Neural cell (in vitro differentiated cells): ENCODE data around the gene CD247. TPM values are rescaled to one million over a fixed set of nuclear protein-coding genes. Genes with fewer than 3 reads are reported as not detected.

ENCODE experiments used
- H2AFZ ChIP-seq: fragments of 200-600, 300-800 bp; sonication (generic), shearing (Covaris generic); 2 replicates; pipeline ENCODE4 v1.6.0; 2014; ENCODE audit warnings: low read depth, mild to moderate bottlenecking, antibody characterized with exemption, low read length, moderate library complexity
- H3F3A ChIP-seq: fragments of 200-600 bp; shearing (Covaris generic); 2 replicates; pipeline ENCODE4 v1.6.1; 2016; ENCODE audit warnings: mild to moderate bottlenecking, moderate library complexity, mixed read lengths, antibody characterized with exemption, low read length; ENCODE audit not compliant: insufficient read depth, poor library complexity, severe bottlenecking
- H3K27ac ChIP-seq: fragments of 200-600, 300-800 bp; sonication (generic), shearing (Covaris generic); 2 replicates; pipeline ENCODE4 v1.5.1; 2014; ENCODE audit warnings: mild to moderate bottlenecking, low read length, moderate library complexity
- H3K27me3 ChIP-seq: fragments of 300-800, 200-600 bp; sonication (generic), shearing (Covaris generic); 2 replicates; pipeline ENCODE4 v1.6.0; 2014; ENCODE audit warnings: mild to moderate bottlenecking, low read depth, low read length, moderate library complexity; ENCODE audit not compliant: insufficient read depth
- H3K36me3 ChIP-seq: fragments of 300-800, 200-600 bp; sonication (generic), shearing (Covaris generic); 2 replicates; pipeline ENCODE4 v1.5.1; 2014; ENCODE audit warnings: mild to moderate bottlenecking, antibody characterized with exemption, low read length, moderate library complexity; ENCODE audit not compliant: insufficient read depth
- H3K4me2 ChIP-seq: fragments of 300-800, 200-600 bp; sonication (generic), shearing (Covaris generic); 2 replicates; pipeline ENCODE4 v1.6.0; 2014; ENCODE audit warnings: mild to moderate bottlenecking, low read length
- H3K4me3 ChIP-seq: fragments of 300-800, 200-600 bp; sonication (generic), shearing (Covaris generic); 2 replicates; pipeline ENCODE4 v1.5.1; 2014; ENCODE audit warnings: mild to moderate bottlenecking, low read length, moderate library complexity
- H3K79me2 ChIP-seq: fragments of 200-600 bp; shearing (Covaris generic); replicated peaks from 2 replicates; pipeline ENCODE4 v1.6.0; 2014; ENCODE audit warnings: mild to moderate bottlenecking, low read length, moderate library complexity; ENCODE audit not compliant: insufficient read depth
- H3K9ac ChIP-seq: fragments of 300-800, 200-600 bp; sonication (generic), shearing (Covaris generic); 2 replicates; pipeline ENCODE4 v1.6.1; 2016; ENCODE audit warnings: mild to moderate bottlenecking, low read length, mixed read lengths
- H3K9me2 ChIP-seq: fragments of 200-600 bp; shearing (Covaris generic); 2 replicates; pipeline ENCODE4 v1.6.1; 2016; ENCODE audit warnings: mild to moderate bottlenecking, low read length, mixed read lengths; ENCODE audit not compliant: insufficient read depth
- H3K9me3 ChIP-seq: fragments of 200-600, 300-800 bp; sonication (generic), shearing (Covaris generic); 2 replicates; pipeline ENCODE4 v1.6.1; 2016; ENCODE audit warnings: mild to moderate bottlenecking, mixed run types, low read length, moderate library complexity, mixed read lengths
- H4K20me1 ChIP-seq: fragments of 200-600 bp; shearing (Covaris generic); 2 replicates; pipeline ENCODE4 v1.6.1; 2016; ENCODE audit warnings: mild to moderate bottlenecking, mixed run types; ENCODE audit not compliant: insufficient read depth
- CTCF ChIP-seq: fragments of 450-650 bp; IDR thresholded peaks from 2 replicates; pipeline ENCODE4 v1.5.1; 2014; ENCODE audit warnings: antibody characterized with exemption, mild to moderate bottlenecking, moderate library complexity; ENCODE audit not compliant: poor library complexity, severe bottlenecking
- EP300 ChIP-seq: fragments of 450-650 bp; conservative IDR thresholded peaks from 2 replicates; pipeline ENCODE4 v1.6.1; 2014; ENCODE audit warnings: antibody characterized with exemption, mild to moderate bottlenecking, moderate library complexity; ENCODE audit not compliant: poor library complexity, severe bottlenecking
- EZH2 ChIP-seq: fragments of 200-600, 300-800 bp; shearing (Covaris generic), sonication (generic); IDR thresholded peaks from 2 replicates; pipeline ENCODE4 v1.6.1; 2014; ENCODE audit warnings: antibody characterized with exemption, low read length, borderline replicate concordance, mild to moderate bottlenecking; ENCODE audit not compliant: insufficient read depth, poor library complexity, severe bottlenecking
- MXI1 ChIP-seq: fragments of 450-650 bp; conservative IDR thresholded peaks from 2 replicates; pipeline ENCODE4 v1.6.1; 2014; ENCODE audit warnings: antibody characterized with exemption, mild to moderate bottlenecking; ENCODE audit not compliant: poor library complexity, severe bottlenecking
- POLR2AphosphoS5 ChIP-seq: IDR thresholded peaks from 2 replicates; pipeline ENCODE4 v1.6.1; 2012
- RAD21 ChIP-seq: fragments of 450-650 bp; conservative IDR thresholded peaks from 2 replicates; pipeline ENCODE4 v1.6.1; 2014; ENCODE audit warnings: antibody characterized with exemption, mild to moderate bottlenecking, moderate library complexity
- REST ChIP-seq: IDR thresholded peaks from 2 replicates; pipeline ENCODE4 v1.6.1; 2012; ENCODE audit warnings: borderline replicate concordance
- SMC3 ChIP-seq: fragments of 450-650 bp; conservative IDR thresholded peaks from 2 replicates; pipeline ENCODE4 v1.6.1; 2014; ENCODE audit warnings: antibody characterized with exemption, mild to moderate bottlenecking, moderate library complexity; ENCODE audit not compliant: poor library complexity
- TAF1 ChIP-seq: IDR thresholded peaks from 2 replicates; pipeline ENCODE4 v1.6.1; 2012; ENCODE audit warnings: low read depth
- polyA plus RNA-seq: library from polyadenylated mRNA; depleted of rRNA; stranded (reverse); fragments of >200 nt; gene quantifications from 2 replicates; pipeline ENCODE4 v1.2.3, GENCODE V29; 2014

CD247 gene
- polyA plus RNA-seq, 1 donor from 2014 or later: not detected

GRCh38 chr1:167426716-167427115 is 91.6 kb downstream of the CD247 start:
- Histone ChIP-seq H3K27me3 (no peaks in the 10 kb centered on the region), H3K9me3 (no peaks in the 10 kb centered on the region), H3K4me3 (no peak overlapping the region), H3K79me2 (no peaks in the 10 kb centered on the region), H3K27ac (no peak overlapping the region), H3F3A (no peaks in the 10 kb centered on the region), H3K9me2 (no peaks in the 10 kb centered on the region), H3K36me3 (no peaks in the 10 kb centered on the region), H4K20me1 (no peaks in the 10 kb centered on the region), H3K4me2 (no peak overlapping the region), H2AFZ (no peak overlapping the region), H3K9ac (no peak overlapping the region)
- TF ChIP-seq SMC3 (no peak), POLR2AphosphoS5 (no peak), EZH2 (no peak), RAD21 (no peak), CTCF (no peak), TAF1 (no peak), REST (no peak), EP300 (no peak), MXI1 (no peak)

- Histone ChIP-seq H3K36me3 (no peaks in the 10 kb centered on the region), H3K27ac (no peak overlapping the region), H3K9me3 (no peaks in the 10 kb centered on the region), H3K9ac (no peak overlapping the region), H3K79me2 (no peaks in the 10 kb centered on the region), H3K9me2 (no peaks in the 10 kb centered on the region), H3K4me3 (no peak overlapping the region), H2AFZ (no peak overlapping the region), H3K27me3 (no peaks in the 10 kb centered on the region), H3K4me2 (no peak overlapping the region), H3F3A (no peaks in the 10 kb centered on the region), H4K20me1 (no peaks in the 10 kb centered on the region)
- TF ChIP-seq CTCF: no peak
- TF ChIP-seq EP300: no peak
- no peak for TF ChIP-seq EZH2
- TF ChIP-seq POLR2AphosphoS5: no peak
- no peak for TF ChIP-seq MXI1
- no peak for TF ChIP-seq TAF1
Observed at GRCh38 chr1:167425482-167425881, 92.8 kb downstream of the CD247 start.
